Raji (cell line): ENCODE measurements around the gene AKR1E2.

Source experiments
- POLR2A ChIP-seq: IDR thresholded peaks from 2 replicates; pipeline ENCODE4 v1.6.1; 2011; ENCODE audit warnings: low read depth, low read length, control low read depth; ENCODE audit not compliant: insufficient read depth

The AKR1E2 gene

GRCh38 chr10:4825868-4826791 is at the start of gene AKR1E2:
TSS of gene AKR1E2 (plus strand) at chr10:4826207. CDS start at chr10:4826325, 118 bp downstream.
- TF ChIP-seq POLR2A: no peak

DNA sequence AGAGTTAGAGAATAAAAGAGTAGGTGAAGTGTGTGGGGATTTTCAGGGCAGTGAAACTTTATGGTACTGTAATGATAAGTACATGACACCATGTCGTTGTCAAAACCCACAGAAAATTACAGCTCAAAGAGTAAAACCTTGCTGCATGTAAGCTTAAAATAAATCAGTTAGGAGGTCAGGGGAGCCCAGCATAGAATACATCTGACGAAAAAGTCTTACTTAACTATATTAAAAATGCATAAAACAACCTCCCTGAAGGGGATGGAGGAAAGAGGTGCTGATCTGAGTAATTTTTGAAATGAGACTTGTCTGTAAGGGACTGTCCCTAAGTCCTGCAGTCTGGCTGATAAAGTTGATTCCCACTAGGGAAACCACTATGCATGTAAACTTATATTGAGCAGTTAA is 49.8 kb upstream of the AKR1E2 start:
- no peak for TF ChIP-seq POLR2A

GRCh38 chr10:4778761-4779160 is 47.2 kb upstream of the AKR1E2 start:
- no peak for TF ChIP-seq POLR2A

DNA sequence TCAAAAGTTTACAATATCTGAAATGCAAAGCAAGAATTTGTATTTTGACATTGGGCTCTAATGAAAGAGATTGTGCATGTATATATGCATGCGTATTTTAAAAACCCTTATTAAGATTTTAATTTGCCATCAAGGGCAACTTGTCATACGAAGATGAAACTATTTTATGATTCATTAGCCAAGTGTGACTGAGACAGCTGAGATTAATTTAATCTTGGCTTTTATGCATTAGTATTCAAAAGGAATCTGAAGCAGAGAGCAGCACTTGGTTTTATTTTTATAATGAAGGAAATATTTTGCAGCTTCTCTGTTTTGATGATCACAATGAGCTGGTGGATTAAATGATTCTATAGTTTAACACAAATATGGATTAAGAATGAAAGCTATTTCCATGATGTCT is 45.9 kb upstream of the AKR1E2 start:
- no peak for TF ChIP-seq POLR2A

- TF ChIP-seq POLR2A: no peak
Observed at GRCh38 chr10:4780782-4781181, 45.2 kb upstream of the AKR1E2 start.

DNA sequence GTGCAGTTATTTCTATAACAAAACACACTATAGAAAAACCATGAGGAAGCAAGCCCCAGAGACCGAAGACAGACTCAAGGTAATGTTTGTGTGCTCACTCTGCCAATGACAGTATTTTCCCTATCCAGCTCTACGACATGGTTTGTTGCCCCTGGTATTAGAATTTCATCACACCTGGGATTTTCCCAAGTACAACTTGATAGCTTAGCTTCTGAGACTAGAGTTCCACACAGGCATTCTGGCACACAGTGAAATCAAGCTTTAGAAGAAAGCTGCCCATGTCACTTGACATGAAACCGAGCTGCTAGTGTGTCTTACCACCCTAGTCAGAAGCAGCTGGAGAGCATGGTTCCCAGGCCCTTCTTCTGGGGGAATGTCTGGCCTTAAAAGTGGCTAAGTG is 44.1 kb upstream of the AKR1E2 start:
- TF ChIP-seq POLR2A: no peak

- no peak for TF ChIP-seq POLR2A
Observed at GRCh38 chr10:4784667-4785333, 41.2 kb upstream of the AKR1E2 start.

DNA sequence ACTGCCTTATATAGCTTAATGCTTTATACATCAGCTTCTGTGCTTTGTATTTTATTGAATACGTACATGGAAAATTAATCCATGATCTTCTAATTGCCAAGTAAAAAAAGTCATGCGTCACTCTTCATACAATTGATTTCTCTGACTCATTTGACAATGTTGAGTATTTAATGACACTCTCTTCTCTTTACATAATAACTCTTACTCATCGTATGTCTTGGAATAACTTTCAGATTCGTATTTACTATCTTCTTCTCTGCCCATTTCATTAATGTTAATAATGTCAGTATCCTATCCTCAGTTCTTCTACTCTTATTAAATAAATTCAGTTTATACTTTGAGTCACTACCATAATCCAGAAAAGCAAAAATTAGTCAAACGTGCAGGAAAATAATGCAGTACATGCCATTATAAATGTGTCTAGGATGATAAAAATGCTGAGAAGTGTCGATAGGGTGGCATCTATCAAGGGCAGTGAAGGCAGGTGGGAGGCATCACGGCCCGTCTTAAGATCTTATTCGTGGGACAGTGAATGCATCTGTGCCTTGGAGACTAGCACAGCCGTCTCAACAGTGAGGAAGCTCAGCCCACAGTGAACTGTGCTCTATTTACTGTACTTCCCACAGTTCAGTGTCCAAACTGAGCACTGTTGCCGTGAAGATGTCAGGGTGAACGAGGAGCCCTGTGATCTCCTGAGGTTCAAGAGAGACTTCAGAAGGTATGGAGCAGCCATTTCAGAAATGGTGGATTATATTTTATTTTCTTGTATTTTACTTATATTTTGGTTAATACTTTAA is 39.8 kb upstream of the AKR1E2 start:
- no peak for TF ChIP-seq POLR2A

- TF ChIP-seq POLR2A: no peak
Observed at GRCh38 chr10:4790045-4790444, 36.0 kb upstream of the AKR1E2 start.

GRCh38 chr10:4790922-4791321 is 35.1 kb upstream of the AKR1E2 start:
- no peak for TF ChIP-seq POLR2A

- no peak for TF ChIP-seq POLR2A
Observed at GRCh38 chr10:4792381-4792780, 33.6 kb upstream of the AKR1E2 start.

- no peak for TF ChIP-seq POLR2A
Observed at GRCh38 chr10:4801405-4801804, 24.6 kb upstream of the AKR1E2 start.

GRCh38 chr10:4802711-4803487 is 23.1 kb upstream of the AKR1E2 start:
- TF ChIP-seq POLR2A: no peak

DNA sequence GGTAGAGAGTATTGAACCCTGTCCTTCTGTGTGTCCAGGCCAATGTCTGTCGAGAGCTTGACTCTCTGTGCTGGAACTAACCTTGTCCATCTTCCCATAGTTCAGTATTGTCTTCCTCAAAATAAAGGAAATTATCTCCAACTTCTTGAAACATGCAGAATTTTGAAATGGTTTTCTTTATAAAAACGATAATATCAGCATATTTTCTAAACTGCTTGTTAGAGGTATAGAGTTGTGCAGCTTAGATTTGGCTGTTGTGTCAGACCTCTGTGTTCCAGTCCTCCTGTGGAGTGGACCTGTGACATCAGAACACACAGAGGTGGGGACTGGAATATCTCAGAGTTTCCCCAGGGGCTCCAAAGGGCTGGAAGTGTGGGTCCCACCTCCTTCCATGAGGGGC is 22.2 kb upstream of the AKR1E2 start:
- no peak for TF ChIP-seq POLR2A

DNA sequence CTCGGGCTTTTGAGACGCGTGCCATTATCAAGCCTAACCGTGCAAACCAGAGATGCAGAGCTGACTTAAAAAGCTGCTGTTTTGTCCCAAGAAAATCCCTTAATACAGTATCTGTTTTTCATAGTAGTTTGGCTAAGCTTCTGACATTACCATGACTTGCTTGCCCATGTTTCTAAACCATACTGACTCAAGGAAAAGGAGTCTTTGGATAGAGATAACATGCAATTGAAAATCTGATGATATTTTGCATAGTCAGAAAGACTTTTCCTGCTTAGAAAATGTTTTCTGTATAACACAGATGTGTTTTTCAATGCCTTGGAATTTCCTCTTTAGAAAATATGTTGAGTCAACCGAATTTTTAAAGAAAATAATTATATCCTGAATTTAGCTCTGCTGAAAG is 21.5 kb upstream of the AKR1E2 start:
- no peak for TF ChIP-seq POLR2A

GRCh38 chr10:4806534-4806933 is 19.5 kb upstream of the AKR1E2 start:
- TF ChIP-seq POLR2A: no peak
